Activated CD8-positive, alpha-beta memory T cell treated with anti-CD3 and anti-CD28 coated beads for 48 hours (primary cell): Measurements from ENCODE around the gene CCDC92B.
"Not testable (repeated sequence)": the region's sequence is repeated elsewhere in the genome, so short reads cannot be mapped to it uniquely, and the experiment has no call there.

Source experiments
- DNase-seq, 3 experiments: peaks; one replicate each; pipeline ENCODE4 v3.0.0-alpha.2; 2020; ENCODE audit warnings: low read depth in 2 of 3, low spot score in 2 of 3

The CCDC92B gene

GRCh38 chr17:2704890-2705248, 44.6 kb downstream of the CCDC92B start:
- DNase-seq, result no peak

- DNase-seq, result no peak
These were observed 45.2 kb downstream of the CCDC92B start for GRCh38 chr17:2704031-2704889.

GRCh38 chr17:2703606-2704005, 45.8 kb downstream of the CCDC92B start:
- no peak for DNase-seq

- no peak for DNase-seq
These were observed 46.3 kb downstream of the CCDC92B start for GRCh38 chr17:2703181-2703580.

GRCh38 chr17:2701996-2702741, 47.3 kb downstream of the CCDC92B start:
- DNase-seq, result no peak

GRCh38 chr17:2701161-2701995, 48.1 kb downstream of the CCDC92B start:
- DNase-seq, result no peak

GRCh38 chr17:2700491-2701141, 48.8 kb downstream of the CCDC92B start:
- DNase-seq, result no peak

GRCh38 chr17:2700030-2700490, 49.4 kb downstream of the CCDC92B start:
- no peak for DNase-seq

GRCh38 chr17:2699216-2699805, 50.1 kb downstream of the CCDC92B start:
- DNase-seq, result not testable (repeated sequence)

GRCh38 chr17:2697611-2698162, 51.8 kb downstream of the CCDC92B start:
- DNase-seq, result no peak

- no peak for DNase-seq
These were observed 53.3 kb downstream of the CCDC92B start for GRCh38 chr17:2695961-2696760.

- no peak for DNase-seq
These were observed 54.0 kb downstream of the CCDC92B start for GRCh38 chr17:2695243-2695960.

- no peak for DNase-seq
These were observed 54.8 kb downstream of the CCDC92B start for GRCh38 chr17:2694381-2695242.

GRCh38 chr17:2693561-2694380, 55.7 kb downstream of the CCDC92B start:
- DNase-seq, result no peak

GRCh38 chr17:2692781-2693135, 56.7 kb downstream of the CCDC92B start:
- DNase-seq, result no peak

GRCh38 chr17:2691965-2692780, 57.3 kb downstream of the CCDC92B start:
- DNase-seq, result no peak
